UCSD-AML1 (cell line): ENCODE measurements around the gene FAM170B.

Experiments used
- DNase-seq: peaks from one replicate; lab custom pipeline; 2025; ENCODE audit not compliant: unreplicated experiment; lab: John Stamatoyannopoulos, UW

FAM170B gene

DNA sequence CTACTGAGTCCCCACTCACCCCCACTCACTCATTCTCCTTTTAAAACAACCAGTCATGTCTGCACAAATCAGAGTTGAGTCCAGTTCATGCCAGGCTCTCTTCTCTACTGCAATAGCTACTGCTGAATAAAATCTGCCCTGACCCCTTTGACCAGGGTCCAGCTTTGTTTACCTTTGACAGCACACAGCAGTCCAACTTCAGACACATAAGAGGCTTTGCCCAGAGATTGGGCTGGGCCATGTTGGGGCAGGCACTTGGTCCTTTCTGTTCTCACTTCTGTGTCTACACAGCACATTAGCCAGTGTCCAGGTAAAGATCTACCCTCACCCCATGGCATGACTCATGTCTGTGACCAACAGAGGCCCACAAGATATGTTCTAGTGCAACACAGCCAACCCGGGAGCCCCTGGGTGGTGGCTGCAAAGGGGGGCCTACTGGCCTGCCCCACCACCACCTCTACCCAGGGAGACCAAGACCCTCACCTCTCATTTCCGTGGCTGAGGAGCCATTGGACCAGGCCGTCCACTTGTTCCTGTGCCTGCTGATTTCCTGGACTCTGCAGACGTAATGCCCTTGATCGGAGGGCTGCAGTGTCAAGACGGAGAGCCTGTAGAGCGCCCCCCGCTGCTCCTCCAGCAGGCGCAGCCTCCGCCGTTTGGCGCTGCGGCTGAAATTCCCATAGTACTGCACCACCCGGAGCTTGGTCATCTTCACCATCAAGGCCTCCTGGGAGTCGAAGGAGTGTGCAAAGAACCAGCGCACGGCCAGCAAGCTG, 26.5 kb downstream of the FAM170B start:
- DNase-seq = no peak

DNA sequence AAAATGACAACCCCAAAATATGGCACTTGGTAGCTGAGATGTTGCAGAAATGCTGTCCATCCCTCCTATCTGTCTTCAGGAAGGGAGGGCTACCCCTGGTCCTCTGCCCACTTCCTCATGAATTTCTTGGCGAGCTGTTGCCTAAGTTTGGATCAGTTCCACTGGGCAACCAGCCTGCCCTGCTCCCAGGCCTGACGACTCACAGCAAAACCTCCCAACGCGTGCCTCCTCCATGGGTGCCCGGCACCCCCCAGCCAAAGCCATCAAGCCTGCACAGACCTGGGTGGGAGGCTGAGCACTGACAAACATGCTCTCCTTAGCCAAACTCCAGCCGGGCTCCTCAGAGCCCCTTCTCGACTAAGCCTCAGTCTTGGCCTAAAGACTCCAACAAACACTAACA, 27.4 kb downstream of the FAM170B start:
- DNase-seq = no peak

DNA sequence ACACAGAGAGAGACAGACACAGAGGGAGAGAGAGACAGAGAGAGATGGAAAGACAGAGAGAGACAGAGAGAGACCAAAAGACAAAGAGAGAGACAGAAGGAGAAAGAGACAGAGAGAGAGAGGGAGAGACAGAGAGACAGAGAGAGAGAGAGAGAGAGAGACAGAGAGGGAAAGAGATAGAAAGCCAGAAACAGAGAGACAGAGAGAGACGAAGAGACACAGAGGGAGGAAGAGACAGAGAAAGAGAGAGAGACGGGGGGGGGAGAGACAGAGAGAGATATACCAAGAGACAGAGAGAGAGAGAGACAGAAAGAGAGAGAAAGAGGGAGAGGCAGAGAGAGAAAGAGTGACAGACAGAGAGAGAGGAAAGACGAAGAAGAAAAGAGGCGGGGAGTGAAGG, 28.7 kb downstream of the FAM170B start:
- no peak for DNase-seq

DNA sequence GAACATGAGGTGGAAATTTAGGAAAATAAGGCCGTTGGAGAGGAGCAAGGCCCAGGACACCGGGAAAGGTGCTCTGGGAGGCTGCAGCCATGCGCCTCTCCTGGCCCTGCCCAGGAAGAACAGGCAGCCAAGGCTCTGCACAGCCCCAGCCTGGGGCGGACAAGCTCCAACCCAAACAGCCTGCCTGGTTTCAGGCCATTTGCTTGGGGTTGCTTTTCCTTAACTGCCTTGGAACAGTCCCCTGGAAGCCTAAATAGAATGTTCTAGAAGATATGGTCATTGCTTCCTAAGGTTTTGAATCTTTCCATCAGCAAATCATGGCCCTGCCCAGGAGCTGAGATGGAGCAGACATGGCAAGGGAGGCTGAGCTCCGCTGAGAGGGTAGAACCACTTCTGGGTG, 29.5 kb downstream of the FAM170B start:
- DNase-seq = no peak

DNA sequence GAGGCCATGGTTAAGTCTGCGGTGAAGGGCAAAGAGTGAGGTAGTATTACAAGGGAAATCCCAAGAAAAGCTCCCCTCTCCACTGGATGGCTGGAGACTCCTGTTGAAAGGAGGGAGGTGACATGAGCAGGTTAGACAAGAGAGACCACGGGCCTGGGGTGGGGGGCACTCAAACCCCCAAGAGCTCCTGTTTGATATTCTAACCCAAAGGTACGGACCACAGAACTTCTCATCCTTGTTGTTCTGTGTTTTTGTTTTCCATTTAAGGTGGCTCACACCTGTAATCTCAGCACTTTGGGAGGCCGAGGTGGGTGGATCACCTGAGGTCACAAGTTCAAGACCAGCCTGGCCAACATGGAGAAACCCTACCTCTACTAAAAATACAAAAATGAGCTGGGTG, 30.1 kb downstream of the FAM170B start:
- no peak for DNase-seq

DNA sequence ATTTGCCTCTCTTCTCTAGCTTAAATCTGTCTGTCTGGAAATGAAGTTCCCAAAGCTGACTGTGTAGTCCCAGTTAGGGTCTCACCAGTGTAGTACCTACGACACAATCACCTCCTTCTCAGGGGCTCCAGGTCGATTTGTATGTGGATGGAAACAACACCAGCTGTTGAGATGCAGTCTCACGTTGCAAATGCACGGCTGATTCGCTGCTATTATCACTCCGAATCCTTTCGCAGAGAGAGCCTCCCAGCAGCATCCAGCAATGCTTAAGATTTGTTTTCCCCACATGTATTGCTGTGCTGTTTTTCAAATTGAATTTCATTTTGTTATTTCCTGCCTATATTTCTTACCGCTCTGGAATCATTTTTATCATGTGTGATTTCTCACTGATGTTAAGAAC, 34.8 kb downstream of the FAM170B start:
- no peak for DNase-seq

DNA sequence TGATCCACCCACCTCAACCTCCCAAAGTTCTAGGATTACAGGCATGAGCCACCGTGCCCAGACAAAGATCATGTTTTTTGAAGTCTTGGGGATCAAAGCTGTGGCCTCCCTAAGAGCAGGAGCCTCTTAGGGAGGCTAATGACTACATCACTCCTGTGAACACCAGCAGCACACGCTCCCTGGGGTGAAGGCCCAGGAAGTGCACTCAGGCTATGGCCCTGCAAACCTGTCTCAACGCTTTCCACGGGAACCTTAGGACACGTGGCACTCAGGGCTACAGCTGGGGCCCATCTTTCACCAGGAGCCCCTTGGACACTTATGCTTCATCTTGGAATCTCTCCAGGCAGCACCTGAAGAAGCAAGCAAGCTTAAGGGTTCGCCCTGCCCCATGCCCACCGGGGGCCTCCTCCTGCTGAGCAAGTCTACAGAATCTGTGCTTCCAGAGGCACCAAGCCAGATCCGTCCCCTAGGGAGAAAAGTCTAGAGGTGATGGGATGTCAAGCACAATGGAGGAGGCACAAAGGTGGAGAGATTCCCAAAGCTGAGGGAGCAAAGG, 36.9 kb downstream of the FAM170B start:
- DNase-seq = no peak

DNA sequence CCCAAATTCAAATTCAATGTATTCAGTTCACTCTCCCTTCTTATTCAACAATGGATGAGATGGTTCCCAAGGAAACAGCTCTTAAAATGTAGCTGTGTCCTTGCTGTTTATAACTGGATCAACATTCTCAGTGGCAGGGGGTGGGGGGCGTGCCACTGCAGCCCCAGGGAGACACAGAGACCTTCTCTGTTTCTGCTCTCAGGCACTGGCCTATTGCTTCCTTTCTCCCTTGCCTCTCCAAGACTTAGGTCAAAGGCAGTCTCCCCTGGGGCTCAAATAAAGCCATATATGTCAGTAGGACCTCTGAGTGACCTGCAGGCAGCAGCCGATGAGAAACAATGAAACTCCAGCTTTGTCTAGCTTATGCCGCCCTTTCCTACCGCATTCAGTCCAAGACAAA, 39.2 kb downstream of the FAM170B start:
- no peak for DNase-seq

DNA sequence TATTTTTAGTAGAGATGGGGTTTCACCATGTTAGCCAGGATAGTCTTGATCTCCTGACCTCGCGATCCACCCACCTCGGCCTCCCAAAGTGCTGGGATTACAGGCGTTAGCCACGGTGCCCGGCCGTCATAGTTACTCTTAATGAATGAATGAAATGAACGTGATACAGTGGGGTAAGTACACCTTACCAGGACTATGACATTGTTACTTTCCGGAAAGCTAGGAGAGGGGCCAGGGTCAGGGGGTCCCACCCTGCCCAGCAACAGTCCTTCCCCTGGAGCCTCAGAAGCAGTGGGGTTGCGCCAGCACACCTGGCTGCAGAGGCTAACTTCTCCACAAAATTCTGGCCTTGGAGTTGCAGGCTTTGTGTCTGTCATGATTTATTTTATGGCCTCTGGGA, 39.9 kb downstream of the FAM170B start:
- DNase-seq = no peak

DNA sequence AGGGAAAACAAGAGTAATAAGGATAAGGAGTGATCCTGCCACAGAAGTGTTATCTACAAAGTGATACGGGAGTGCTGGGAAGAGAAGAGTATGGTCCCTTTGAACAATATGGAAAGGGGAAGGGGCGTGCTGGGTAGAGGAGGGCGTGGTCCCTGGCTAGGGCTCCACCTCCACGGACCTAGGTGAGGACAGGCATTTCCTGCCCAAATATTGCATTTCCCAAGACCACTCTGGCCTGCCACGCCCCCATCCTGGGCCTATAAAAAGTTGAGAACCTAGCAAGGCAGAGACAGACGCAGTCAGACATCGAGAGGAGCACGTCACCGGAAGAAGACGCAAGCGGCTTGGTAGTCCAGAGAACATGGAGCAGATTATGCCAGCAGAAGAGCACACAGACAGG, 41.3 kb downstream of the FAM170B start:
- DNase-seq = no peak

DNA sequence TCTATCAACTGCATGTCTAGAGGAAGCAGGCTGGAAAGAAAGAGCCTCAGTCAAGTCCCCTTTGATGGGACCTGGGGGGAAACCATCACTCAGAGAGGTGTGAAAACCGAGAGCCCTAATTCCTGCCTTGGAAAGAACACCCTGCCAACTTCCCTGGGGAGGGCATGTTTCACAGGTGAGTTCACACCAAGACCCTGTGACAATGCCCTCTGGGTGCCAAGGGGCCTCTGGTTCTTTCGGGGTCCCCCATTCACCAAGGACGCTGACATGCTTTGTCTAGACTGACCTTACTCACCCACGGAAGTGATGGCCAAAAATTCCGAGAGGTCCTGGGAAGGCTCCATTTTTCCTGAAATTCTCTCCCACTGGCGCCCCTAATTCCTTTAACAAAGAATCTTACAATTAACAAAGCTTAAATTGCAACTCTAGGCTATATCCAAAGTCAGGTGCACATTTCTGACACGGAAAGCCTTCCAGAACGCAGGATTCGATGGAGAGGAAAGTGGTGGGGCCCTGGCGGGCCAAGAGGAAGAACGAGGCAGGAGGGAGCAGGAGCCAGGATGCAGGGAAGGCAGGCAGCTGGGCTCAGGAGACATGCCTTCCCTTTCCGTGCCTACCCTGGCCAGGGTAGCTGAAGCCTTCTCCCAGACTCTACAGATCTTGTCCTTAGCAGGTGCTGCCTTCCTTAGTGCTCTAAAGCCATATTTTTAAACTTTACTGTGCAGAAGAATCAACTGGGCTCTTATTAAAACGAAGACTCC, 42.2 kb downstream of the FAM170B start:
- no peak for DNase-seq

DNA sequence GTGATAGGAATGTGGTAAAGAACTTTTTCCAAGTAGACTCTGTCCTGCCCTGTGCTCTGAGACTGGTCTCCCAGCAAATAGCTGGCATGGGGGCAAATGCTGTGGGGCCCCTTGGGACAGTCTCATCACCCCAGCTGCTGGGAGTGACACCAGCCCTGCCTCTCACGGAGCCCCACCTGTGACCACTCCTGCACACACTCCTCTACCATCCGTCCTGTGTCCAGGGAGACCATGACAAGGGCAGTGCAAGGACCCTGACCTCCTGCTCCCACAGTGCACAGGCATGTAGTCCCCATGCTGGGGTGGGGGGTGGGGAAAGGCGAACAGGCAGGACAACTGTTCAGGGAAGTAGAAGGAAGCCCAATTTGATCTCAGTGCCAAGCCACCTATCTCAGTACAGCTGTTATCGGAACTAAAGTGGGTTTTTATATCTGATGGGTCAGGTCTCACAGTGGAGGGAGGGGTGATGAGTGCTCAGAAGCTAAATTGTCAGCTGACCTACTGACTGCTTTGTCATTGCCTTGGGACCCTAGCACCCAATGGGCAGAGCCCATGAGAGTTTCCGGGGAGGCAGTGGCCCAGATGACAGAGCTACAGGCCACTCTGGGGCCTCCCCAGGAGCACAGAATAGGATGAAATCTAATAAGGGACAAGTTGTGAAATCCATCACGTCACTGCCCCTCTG, 43.0 kb downstream of the FAM170B start:
- DNase-seq = no peak

DNA sequence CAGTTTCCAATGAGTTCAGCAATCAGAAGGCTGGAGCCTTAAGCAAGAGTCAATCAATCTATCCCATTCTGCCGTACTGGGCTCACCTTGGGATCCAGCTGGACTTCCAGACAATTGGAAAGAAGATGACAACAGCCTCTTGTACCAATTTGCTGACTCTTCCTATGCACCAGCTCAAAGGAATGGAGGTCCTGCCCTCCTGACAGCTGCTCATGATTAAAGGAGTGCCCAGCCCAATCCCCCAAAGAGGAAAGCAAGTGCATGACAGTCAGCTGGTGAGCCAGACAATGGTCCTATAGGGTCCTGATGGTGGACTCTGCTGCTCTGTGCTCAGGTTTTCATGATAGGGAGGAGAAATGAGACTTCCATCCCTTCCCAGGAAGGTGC, 43.6 kb downstream of the FAM170B start:
- DNase-seq = no peak

DNA sequence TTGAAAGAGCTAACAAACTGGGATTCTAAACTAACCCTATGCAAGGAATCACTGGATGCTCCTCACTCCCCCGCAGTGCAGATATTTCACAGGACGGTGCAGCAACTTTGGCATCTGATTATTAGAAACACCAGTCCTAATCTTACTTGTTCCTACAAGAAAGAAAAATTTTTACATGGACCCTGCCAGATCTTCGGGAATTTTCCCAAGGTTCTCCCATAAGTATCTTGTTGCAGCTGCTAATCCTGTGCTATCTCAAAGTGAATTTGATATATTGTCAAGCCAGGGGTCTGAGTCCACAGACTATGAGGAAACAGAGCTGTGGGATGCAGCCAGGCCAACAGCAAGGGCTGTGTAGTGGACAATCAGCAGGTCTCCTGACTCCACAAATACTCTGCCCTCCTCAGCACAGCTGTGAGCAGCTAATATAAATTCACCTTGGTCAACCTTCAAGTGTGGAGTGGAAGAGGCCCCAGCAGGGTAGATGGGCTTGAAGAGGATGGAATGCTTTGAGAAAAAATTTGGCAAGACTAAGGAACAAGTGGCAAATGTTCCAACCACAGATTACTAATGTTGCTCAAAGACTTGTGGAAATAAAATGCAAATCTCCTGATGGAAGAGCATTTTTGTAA, 44.1 kb downstream of the FAM170B start:
- DNase-seq = no peak

DNA sequence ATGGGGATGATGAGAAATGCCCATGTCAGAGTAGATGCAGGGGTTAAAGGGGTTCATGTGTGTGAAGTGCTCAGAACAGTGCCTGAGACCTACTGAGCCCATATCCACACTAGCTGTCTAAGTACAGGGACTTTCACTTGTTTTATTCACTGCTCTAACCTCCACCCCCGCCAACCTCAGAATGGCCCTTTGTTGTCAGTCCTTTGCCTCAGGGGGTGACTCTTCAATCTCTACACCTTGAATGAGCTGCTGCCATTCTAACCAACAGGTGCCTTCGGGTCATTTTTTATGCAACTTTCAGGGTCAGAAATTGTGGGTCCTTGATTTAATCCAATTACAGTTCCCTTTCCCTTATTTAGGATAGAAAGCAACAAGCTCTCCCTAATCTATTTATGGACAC, 44.7 kb downstream of the FAM170B start:
- no peak for DNase-seq

DNA sequence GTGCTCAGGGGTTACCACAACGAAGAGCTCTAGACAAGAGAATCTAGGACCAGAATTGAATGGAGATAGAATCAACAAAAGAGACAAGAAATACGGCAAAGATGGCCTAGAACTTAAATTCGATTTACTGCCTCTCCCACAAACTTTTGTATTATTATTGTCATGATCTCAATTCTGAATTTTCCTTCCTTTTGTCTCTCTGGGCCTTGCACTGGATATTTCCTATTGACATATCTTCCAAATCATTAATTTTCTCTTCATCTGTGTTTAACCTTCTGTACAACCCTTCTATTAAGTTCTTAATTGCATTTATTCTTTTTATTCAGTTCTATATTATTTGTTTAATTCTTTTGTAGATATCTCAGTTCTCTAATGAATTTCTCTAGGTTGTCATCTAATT, 46.9 kb downstream of the FAM170B start:
- no peak for DNase-seq

DNA sequence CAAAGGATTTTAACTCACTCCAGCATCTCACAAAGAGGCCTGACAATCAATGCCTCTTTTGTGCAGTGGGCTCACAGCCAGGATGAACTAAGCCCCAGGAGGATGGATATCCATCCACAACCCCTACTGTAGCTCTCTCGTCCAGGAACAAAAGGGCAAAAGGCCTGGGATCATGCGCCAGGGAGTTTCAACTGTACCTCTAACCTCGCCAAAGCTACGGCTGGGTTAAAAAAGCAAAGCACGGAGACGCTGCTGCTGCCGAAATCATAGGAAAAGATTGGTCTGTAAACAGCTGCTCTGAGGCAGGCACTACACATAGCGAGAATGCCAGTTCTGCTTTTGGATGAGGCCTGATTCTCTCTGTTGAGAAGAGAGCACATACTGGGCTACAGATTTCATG, 50.6 kb downstream of the FAM170B start:
- DNase-seq = no peak

DNA sequence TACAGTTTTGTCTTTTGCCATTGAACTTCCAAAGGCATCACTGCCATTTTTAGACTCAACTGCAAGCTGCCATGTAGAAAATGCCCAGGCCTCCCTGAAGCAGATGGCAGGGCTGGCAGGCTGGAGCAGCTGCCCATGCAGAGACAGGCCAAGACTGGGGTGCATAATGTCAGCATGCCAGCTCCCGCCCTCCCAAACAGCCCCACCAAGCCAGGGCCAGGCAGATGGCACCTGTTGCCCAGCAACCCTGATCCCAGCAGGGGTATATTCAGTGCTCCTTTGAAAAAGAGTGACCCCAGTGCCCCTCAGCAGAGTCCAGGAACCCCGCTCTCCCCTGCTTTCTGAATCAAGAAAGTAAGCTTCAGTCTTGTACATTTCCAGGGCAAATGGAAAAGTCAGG, 51.1 kb downstream of the FAM170B start:
- no peak for DNase-seq

DNA sequence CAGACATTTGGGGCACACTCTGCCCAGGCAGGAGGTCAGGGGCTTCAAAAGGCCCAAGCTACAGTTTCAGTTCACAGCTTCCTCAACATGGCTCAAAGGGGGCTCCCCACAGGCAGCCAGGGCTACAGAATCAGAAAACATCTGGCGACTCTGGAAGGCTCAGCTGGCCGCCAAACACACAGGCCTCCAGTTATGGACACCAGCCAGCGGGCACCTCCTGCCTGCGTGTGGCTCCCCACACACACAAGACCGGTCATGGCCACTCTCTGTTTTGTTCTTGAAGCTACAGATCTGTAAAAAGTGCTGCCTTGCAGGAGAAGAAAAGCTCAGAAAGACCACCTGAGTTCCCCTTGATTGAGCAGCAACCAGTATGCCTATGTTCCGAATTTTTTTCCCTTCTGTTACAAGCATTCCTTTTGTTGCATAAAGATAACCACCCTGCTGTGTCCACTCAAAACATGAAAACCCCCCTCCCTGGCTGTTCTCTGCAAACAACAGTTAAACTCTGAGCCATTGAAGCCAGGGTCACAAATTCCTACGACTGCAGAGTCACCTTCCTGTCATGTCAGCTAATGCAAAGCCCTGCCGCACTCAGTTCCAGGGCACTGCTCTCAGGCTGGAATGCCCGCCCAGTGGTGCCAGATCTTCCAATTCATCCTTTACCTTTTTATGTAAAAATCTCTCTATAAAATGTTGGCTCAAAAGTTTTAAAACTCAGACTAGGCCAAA, 52.1 kb downstream of the FAM170B start:
- DNase-seq = no peak
